WI38 (cell line): ENCODE data around the gene VPS26C.

Experiments used
- H3K4me3 ChIP-seq: 2 replicates; pipeline ENCODE4 v1.5.1; 2011; ENCODE audit warnings: low read depth, mild to moderate bottlenecking, control low read depth, low read length
- TF ChIP-seq, protein P1 (sequence below): IDR thresholded peaks from 2 replicates; pipeline ENCODE4 v1.5.1; 2012; ENCODE audit warnings: low read depth, mild to moderate bottlenecking, control low read depth, low read length

The VPS26C gene

GRCh38 chr21:37270576-37271365 lies 3.6 kb upstream of the VPS26C start:
- TF ChIP-seq, protein P1, sequence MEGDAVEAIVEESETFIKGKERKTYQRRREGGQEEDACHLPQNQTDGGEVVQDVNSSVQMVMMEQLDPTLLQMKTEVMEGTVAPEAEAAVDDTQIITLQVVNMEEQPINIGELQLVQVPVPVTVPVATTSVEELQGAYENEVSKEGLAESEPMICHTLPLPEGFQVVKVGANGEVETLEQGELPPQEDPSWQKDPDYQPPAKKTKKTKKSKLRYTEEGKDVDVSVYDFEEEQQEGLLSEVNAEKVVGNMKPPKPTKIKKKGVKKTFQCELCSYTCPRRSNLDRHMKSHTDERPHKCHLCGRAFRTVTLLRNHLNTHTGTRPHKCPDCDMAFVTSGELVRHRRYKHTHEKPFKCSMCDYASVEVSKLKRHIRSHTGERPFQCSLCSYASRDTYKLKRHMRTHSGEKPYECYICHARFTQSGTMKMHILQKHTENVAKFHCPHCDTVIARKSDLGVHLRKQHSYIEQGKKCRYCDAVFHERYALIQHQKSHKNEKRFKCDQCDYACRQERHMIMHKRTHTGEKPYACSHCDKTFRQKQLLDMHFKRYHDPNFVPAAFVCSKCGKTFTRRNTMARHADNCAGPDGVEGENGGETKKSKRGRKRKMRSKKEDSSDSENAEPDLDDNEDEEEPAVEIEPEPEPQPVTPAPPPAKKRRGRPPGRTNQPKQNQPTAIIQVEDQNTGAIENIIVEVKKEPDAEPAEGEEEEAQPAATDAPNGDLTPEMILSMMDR = no peak
- H3K4me3 ChIP-seq = no peak overlapping the region

DNA sequence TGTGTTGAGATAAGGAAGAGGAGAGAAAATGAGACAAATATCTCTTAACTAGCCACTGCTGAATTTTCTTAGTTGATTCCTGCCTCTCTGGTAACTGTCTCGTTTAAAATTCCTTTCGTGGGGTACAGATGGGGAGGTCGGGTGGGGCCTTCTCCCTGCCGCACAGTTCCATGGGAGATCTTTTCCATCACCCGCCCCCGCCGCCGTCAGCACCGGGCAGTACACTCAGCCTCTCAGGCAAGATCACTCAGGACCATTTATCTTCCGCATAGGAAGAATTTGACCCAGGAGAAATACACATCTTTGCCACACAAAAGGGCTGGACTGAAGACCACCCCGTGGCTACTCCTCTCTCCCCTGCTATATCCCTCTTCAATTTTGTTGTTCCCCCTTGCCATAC lies 2.3 kb upstream of the VPS26C start:
- TF ChIP-seq, protein P1 = no peak
- no peak overlapping the region for H3K4me3 ChIP-seq

- peak overlapping the region; percentile 85 for H3K4me3 ChIP-seq
- TF ChIP-seq, protein P1 = no peak
Observed at GRCh38 chr21:37268186-37268503, 1.0 kb upstream of the VPS26C start.

DNA sequence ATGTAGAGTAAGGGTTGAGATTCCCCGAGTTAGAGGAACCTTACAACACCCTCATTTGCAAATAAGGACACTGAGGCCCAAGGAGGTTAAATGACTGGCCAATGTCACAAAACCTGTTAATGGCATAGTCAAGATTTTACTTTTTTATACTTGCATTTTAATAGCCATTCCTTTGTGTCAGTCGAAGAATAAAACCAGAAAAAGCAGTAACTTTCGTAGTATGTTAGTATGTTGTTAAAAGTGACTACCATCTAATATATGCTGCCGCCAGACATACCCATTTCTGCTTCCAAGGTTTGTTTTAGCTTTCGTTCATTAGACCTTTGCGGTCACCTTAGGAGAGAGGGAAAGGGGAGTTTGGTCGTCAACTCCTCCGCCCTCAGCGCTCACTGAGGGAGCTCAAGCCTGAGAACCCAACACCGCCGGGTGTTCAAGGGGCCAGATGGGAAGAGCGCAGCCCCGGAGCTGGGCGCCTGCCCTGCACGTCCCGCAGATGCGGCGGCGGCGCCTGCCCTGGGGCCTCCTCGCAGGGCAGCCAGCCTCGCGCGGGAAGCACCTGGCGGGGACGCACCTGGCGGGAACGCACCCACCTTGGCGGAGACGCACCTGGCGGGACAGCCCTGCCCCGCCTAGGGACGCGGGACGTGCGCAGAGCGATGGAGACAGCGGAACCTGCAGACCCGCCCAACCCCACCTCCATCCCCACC lies 466 bp downstream of the VPS26C start:
- H3K4me3 ChIP-seq = peak overlapping the region; percentile 85
- TF ChIP-seq, protein P1 = no peak

DNA sequence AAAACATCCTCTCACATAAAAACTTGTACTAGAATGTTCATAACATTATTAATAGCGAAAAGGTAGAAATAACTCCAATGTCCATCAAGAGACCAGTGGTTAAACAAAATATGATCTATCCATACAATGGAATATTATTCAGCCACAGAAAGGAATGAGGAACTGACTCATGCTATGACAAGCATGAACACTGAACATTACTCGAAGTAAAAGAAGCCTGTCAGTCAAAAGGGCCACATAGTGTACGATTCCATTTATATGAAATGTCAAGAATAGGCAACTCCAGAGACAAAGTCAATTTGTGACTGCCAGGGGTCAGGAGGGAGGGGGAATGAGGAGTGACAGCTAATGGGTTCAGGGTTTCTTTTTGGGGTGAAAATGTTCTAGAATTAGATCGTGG lies 2.3 kb downstream of the VPS26C start:
- no peak overlapping the region for H3K4me3 ChIP-seq
- TF ChIP-seq, protein P1 = no peak

GRCh38 chr21:37263827-37264600 lies 3.1 kb downstream of the VPS26C start:
- no peak overlapping the region for H3K4me3 ChIP-seq
- TF ChIP-seq, protein P1 = no peak
